Kidney (tissue), 14 donors: ENCODE data around the gene ISM1. TPM values are rescaled to one million over a fixed set of nuclear protein-coding genes. Genes with fewer than 3 reads are reported as not detected.
"Not testable (repeated sequence)": the region's sequence is repeated elsewhere in the genome, so short reads cannot be mapped to it uniquely, and the experiment has no call there.

ENCODE experiments used
- DNase-seq, 5 donors: peaks; one replicate each; pipeline ENCODE4 v3.0.0-alpha.2; 2013 to 2020
- FAIRE-seq: peaks from 2 replicates; lab custom pipeline; 2012; peaks lifted over from hg19 to GRCh38; lab: Jason Lieb, UNC
- H3K27ac ChIP-seq, 2 donors: one replicate each; pipeline ENCODE4 v1.7.0; 2013; ENCODE audit warnings: low read depth in 2 of 2, low read length in 2 of 2, inconsistent platforms in 1 of 2
- H3K27me3 ChIP-seq: one replicate; pipeline ENCODE4 v1.7.1; 2013; ENCODE audit warnings: low read length, inconsistent platforms; ENCODE audit not compliant: control insufficient read depth, insufficient read depth
- H3K36me3 ChIP-seq, 3 donors: one replicate each; pipeline versions ENCODE4 v1.7.0 to v1.7.1; 2013; ENCODE audit warnings: low read length in 3 of 3, control low read depth in 1 of 3, inconsistent platforms in 1 of 3; ENCODE audit not compliant: insufficient read depth in 3 of 3, control insufficient read depth in 2 of 3
- H3K4me1 ChIP-seq, 3 donors: one replicate each; pipeline versions ENCODE4 v1.7.0 to v1.7.1; 2013; ENCODE audit warnings: low read length in 3 of 3, inconsistent platforms in 1 of 3, low read depth in 1 of 3; ENCODE audit not compliant: control insufficient read depth in 2 of 3, insufficient read depth in 2 of 3
- H3K4me3 ChIP-seq, 3 donors: one replicate each; pipeline versions ENCODE4 v1.7.0 to v1.8.1; 2013; ENCODE audit warnings: low read length in 3 of 3, control low read depth in 1 of 3, inconsistent platforms in 1 of 3
- H3K9ac ChIP-seq, 3 donors: one replicate each; pipeline versions ENCODE4 v1.7.0 to v1.7.1; 2013; ENCODE audit warnings: low read length in 3 of 3, control low read depth in 1 of 3, inconsistent platforms in 1 of 3
- H3K9me3 ChIP-seq, 3 donors: one replicate each; pipeline versions ENCODE4 v1.7.0 to v1.7.1; 2013; ENCODE audit warnings: low read length in 3 of 3, control low read depth in 1 of 3, inconsistent platforms in 1 of 3; ENCODE audit not compliant: control insufficient read depth in 2 of 3, insufficient read depth in 1 of 3
- intact Hi-C: fragments of 100-400 bp; cut with DNase I; formaldehyde crosslinking; loops from one replicate; pipeline ENCODE4 v1.11.1; 2022
- polyA plus RNA-seq: library from polyadenylated mRNA; stranded (reverse); fragments of 350-450 nt; fragmentation: Illumina TruSeq; extraction: RNeasy Lipid Tissue Mini Kit (QIAGEN cat#74804); gene quantifications from one replicate; pipeline ENCODE4 v1.2.3, GENCODE V29; 2014; ENCODE audit warnings: low read depth, low replicate concordance; ENCODE audit not compliant: insufficient read depth
- total RNA-seq: library from RNA; stranded (reverse); fragmentation: NEBNext Ultra II Directional; extraction: Animal tissue kit (Norgen Biotek cat#: 25700); gene quantifications from one replicate; pipeline ENCODE4 v1.2.1, GENCODE V29; 2021
- TF ChIP-seq, protein P1 (sequence below): IDR thresholded peaks from 3 replicates; pipeline ENCODE4 v1.5.1; 2012; ENCODE audit warnings: mild to moderate bottlenecking, moderate library complexity, borderline replicate concordance; ENCODE audit not compliant: insufficient read depth; ENCODE audit errors: extremely low read depth
- donor health status: control.
- donor health status: control.
- donor health status: control.
- donor health status: control.
- donor health status: control.
- donor health status: DM: yes; HTN: yes; CAD: no.
- donor health status: Normal renal cell carcinoma (clear cell type).

Gene ISM1
- total and polyA plus RNA-seq, 2 donors from 2014 or later, result 2.0 to 2.6 TPM

DNA sequence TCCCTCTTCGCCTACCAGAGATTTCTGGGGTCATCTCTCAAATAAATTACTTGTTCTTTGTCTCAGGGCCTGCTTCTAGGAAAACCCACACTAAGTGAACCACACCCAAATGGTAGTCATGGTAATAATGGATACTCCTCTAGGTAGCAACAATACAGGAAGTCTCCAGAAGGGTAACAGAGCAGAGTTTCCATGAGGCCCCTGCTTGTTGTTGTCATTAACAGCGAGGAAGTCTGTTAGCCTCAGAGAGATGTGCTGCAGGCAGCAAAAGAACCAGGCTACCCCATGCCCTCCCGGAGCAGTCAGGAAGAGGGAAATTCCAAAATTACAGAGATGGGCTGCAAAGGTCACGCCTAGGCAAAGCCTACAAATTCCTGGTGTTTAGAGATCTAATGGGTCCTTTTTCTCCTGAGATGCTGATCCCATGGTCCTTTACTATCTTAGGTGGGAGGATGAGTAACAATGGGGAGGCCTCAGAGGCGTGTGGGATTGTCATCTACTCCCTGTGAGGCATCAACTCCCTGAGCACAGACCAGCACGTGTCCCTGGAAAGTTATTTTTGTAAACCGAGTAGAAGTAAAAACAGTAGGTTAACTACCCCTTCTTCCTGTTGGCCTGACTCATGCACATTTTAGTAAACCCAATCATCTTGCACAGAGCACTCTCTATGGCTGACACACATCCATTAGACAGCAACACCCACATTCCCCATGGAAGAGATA is 10.1 kb downstream of the ISM1 start:
- Histone ChIP-seq H3K4me3 (no peak overlapping the region), H3K36me3 (no peaks in the 10 kb centered on the region), H3K9me3 (peaks cover 0 to 6% (median 0%) of the 10 kb centered on the region in 3 donors), H3K27me3 (no peaks in the 10 kb centered on the region), H3K27ac (no peak overlapping the region), H3K9ac (no peak overlapping the region), H3K4me1 (no peaks in the 10 kb centered on the region)
- DNase-seq (peak in 4 of 5 donors; percentile 45 to 87 (median 54)), FAIRE-seq (no peak)
- intact Hi-C loops, result no loop called here
- TF ChIP-seq, protein P1, sequence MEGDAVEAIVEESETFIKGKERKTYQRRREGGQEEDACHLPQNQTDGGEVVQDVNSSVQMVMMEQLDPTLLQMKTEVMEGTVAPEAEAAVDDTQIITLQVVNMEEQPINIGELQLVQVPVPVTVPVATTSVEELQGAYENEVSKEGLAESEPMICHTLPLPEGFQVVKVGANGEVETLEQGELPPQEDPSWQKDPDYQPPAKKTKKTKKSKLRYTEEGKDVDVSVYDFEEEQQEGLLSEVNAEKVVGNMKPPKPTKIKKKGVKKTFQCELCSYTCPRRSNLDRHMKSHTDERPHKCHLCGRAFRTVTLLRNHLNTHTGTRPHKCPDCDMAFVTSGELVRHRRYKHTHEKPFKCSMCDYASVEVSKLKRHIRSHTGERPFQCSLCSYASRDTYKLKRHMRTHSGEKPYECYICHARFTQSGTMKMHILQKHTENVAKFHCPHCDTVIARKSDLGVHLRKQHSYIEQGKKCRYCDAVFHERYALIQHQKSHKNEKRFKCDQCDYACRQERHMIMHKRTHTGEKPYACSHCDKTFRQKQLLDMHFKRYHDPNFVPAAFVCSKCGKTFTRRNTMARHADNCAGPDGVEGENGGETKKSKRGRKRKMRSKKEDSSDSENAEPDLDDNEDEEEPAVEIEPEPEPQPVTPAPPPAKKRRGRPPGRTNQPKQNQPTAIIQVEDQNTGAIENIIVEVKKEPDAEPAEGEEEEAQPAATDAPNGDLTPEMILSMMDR, result no peak

DNA sequence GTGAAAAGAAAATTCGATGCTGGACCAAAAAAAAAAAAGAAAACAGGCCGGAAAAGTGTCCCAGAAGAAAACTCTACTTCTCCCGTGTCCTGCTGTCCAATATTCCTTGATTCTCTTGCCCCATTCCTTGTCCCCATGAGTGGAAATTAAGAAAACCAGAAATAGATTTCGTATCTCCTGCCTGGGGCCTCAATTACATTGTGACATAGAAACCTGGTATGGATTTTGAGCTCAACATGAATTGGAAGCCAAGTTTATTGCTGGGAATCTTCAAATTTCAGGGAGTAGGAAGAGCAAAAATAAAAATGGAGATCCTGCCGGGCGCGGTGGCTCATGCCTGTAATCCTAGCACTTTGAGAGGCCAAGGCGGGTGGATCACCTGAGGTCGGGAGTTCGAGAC is 11.9 kb downstream of the ISM1 start:
- DNase-seq (no peak), FAIRE-seq (no peak)
- H3K9ac ChIP-seq, result no peak overlapping the region
- no peaks in the 10 kb centered on the region for H3K27me3 ChIP-seq
- intact Hi-C loops, result no loop called here
- H3K27ac ChIP-seq, result no peak overlapping the region
- H3K4me3 ChIP-seq, result no peak overlapping the region
- H3K36me3 ChIP-seq, result no peaks in the 10 kb centered on the region
- TF ChIP-seq, protein P1, result no peak
- H3K9me3 ChIP-seq, result no peaks in the 10 kb centered on the region
- H3K4me1 ChIP-seq, result no peaks in the 10 kb centered on the region

DNA sequence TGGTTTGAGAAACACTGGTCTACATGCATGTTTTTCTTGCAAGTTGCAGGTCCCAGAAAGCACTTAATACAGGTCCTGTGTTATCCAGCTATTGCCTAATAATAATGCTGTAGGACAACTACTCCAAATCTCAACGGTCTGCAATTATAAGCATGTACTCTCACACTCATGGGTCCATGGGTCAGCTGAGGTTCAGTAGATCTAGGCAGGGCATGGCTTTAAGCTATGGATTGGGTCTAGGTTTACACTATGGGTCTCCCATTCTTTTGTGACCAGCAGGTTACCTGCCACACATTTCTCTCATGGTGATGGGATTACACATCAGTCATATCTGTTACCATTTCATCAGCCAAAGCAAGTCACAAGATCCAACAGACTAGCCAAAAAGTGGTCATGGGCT is 13.9 kb downstream of the ISM1 start:
- no peak overlapping the region for H3K9ac ChIP-seq
- no peaks in the 10 kb centered on the region for H3K36me3 ChIP-seq
- H3K27me3 ChIP-seq, result no peaks in the 10 kb centered on the region
- no peaks in the 10 kb centered on the region for H3K4me1 ChIP-seq
- FAIRE-seq (no peak), DNase-seq (no peak)
- no peak overlapping the region for H3K27ac ChIP-seq
- no peaks in the 10 kb centered on the region for H3K9me3 ChIP-seq
- no peak overlapping the region for H3K4me3 ChIP-seq
- TF ChIP-seq, protein P1, result no peak
- intact Hi-C loops, result no loop called here

DNA sequence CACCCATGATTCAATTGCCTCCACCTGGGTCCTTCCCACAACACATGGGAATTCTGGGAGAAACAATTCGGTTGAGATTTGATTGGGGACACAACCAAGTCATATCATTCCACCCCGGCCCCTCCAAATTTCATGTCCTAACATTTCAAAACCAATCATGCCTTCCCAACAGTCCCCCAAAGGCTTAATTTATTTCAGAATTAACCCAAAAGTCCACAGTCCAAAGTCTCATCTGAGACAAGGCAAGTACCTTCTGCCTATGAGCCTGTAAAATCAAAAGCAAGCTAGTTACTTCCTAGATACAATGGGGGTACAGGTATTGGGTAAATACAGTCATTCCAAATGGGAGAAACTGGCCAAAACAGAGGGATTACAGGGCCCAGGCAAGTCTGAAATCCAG is 15.3 kb downstream of the ISM1 start:
- H3K9ac ChIP-seq, H3K27ac ChIP-seq, H3K27me3 ChIP-seq, FAIRE-seq, intact Hi-C loops, H3K4me3 ChIP-seq, H3K36me3 ChIP-seq, H3K4me1 ChIP-seq, H3K9me3 ChIP-seq, DNase-seq: not testable (repeated sequence)
